ENCODE data around the gene RIN2. TPM values are rescaled to one million over a fixed set of nuclear protein-coding genes. Genes with fewer than 3 reads are reported as not detected.
"Not testable (repeated sequence)": the region's sequence is repeated elsewhere in the genome, so short reads cannot be mapped to it uniquely, and the experiment has no call there.

RIN2 gene
- total RNA-seq, 1 donor from 2014 or later = 27.1 TPM

DNA sequence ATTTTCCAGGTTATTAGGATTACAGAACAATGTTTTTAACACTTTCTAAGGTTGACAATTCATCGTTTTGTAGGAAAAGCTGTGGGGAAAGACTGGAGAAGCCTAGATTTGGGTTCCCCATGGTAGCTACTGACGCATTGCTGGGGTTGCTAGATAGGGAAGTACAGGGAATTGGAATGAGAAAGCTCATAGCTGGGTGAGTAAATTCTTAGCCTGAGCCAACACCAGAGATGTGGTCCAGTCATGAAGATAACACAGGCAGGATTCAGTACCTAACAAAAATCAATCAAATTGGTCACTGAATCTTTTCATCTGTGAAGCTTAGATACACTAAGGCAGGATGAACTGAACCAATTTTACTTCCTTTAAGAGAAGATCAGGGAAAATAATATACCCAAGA, 35.7 kb downstream of the RIN2 start:
- peaks cover 0 to 3% (median 0%) of the 10 kb centered on the region in 3 donors for H3K36me3 ChIP-seq (ENCODE audit: control insufficient read depth in 3 of 3, insufficient read depth in 3 of 3, low read length in 3 of 3)
- H3K4me3 ChIP-seq (ENCODE audit: low read length in 3 of 3) = no peak overlapping the region
- H3K27me3 ChIP-seq (ENCODE audit: control insufficient read depth in 3 of 3, insufficient read depth in 3 of 3, low read length in 3 of 3) = no peaks in the 10 kb centered on the region
- no peak overlapping the region for H3K27ac ChIP-seq (ENCODE audit: low read depth, low read length)
- H3K9me3 ChIP-seq (ENCODE audit: control insufficient read depth in 3 of 3, low read length in 3 of 3) = peaks cover 0 to 3% (median 0%) of the 10 kb centered on the region in 3 donors
- no peak overlapping the region for H3K9ac ChIP-seq (ENCODE audit: low read depth in 1 of 3, low read length in 3 of 3)
- H3K4me1 ChIP-seq (ENCODE audit: control insufficient read depth in 3 of 3, insufficient read depth in 3 of 3, low read length in 3 of 3) = peaks cover 0 to 5% (median 0%) of the 10 kb centered on the region in 3 donors

DNA sequence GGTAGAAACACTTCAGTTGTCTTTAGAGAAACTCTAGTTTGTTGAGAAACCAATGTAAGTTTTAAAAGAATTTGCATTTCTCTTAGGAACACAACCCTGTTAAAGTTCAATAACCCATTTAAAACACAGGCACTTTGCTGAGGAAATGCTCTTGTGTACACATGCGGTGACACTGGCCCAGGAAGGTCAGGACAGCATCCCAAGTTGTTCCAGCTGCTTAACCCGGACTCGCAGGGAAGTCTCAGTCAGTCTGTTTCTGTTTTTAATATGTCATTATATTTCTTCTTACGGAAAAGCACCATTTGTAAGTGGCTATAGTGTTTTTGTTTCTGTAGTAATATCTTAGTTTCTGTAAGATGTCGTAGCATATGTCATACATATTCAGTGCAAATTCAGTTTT, 36.9 kb downstream of the RIN2 start:
- H3K4me1 ChIP-seq (ENCODE audit: control insufficient read depth in 3 of 3, insufficient read depth in 3 of 3, low read length in 3 of 3) = peaks cover 0 to 5% (median 0%) of the 10 kb centered on the region in 3 donors
- H3K27me3 ChIP-seq (ENCODE audit: control insufficient read depth in 3 of 3, insufficient read depth in 3 of 3, low read length in 3 of 3) = no peaks in the 10 kb centered on the region
- no peak overlapping the region for H3K4me3 ChIP-seq (ENCODE audit: low read length in 3 of 3)
- H3K9me3 ChIP-seq (ENCODE audit: control insufficient read depth in 3 of 3, low read length in 3 of 3) = no peaks in the 10 kb centered on the region
- no peak overlapping the region for H3K27ac ChIP-seq (ENCODE audit: low read depth, low read length)
- peaks cover 5 to 6% (median 6%) of the 10 kb centered on the region in 3 donors for H3K36me3 ChIP-seq (ENCODE audit: control insufficient read depth in 3 of 3, insufficient read depth in 3 of 3, low read length in 3 of 3)
- H3K9ac ChIP-seq (ENCODE audit: low read depth in 1 of 3, low read length in 3 of 3) = no peak overlapping the region

DNA sequence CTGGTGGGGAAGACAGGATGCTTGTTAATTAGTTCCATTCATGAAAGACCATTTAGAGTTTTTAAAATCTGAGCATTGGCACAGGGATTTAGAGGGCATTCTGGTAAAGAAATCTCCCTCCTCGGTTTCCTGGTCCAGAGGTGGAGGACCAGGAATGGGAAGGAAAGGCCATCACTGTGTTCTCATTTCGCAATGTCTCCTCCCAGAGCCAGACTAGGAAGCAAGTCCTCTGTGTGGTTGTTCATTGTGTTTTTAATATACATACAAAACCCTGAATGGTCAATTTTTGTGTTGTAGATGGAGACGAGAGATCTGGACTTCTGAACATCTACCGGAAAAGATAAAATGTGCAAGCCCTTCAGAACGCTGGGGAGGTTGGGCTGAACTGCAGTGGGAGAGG, 41.3 kb downstream of the RIN2 start:
- Histone ChIP-seq H3K4me1 (ENCODE audit: control insufficient read depth in 3 of 3, insufficient read depth in 3 of 3, low read length in 3 of 3) (no peaks in the 10 kb centered on the region), H3K27ac (ENCODE audit: low read depth, low read length) (no peak overlapping the region)

DNA sequence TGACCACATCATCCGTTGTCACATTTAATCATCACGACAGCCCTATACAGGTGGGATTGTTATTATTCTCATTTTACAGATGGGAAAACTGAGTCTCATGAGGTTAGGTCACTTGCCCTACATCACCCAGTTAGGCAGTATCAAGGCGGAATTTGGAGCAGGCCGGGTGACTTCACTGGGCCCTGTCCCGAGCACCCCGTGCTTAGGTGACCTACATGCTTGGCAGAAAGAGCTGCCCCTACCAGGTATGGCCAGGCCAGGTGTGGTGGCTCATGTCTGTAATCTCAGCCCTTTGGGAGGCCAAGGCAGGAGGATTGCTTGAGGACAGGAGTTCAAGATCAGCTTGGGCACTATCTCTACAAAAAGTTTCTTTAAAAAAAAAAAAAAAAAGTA, 44.0 kb downstream of the RIN2 start:
- H3K36me3 ChIP-seq (ENCODE audit: control insufficient read depth in 3 of 3, insufficient read depth in 3 of 3, low read length in 3 of 3) = peaks cover 18 to 33% (median 33%) of the 10 kb centered on the region in 3 donors
- H3K27me3 ChIP-seq (ENCODE audit: control insufficient read depth in 3 of 3, insufficient read depth in 3 of 3, low read length in 3 of 3) = no peaks in the 10 kb centered on the region
- no peak overlapping the region for H3K9ac ChIP-seq (ENCODE audit: low read depth in 1 of 3, low read length in 3 of 3)
- no peak overlapping the region for H3K4me3 ChIP-seq (ENCODE audit: low read length in 3 of 3)
- peaks cover 7 to 8% (median 7%) of the 10 kb centered on the region in 3 donors for H3K4me1 ChIP-seq (ENCODE audit: control insufficient read depth in 3 of 3, insufficient read depth in 3 of 3, low read length in 3 of 3)
- H3K27ac ChIP-seq (ENCODE audit: low read depth, low read length) = no peak overlapping the region
- H3K9me3 ChIP-seq (ENCODE audit: control insufficient read depth in 3 of 3, low read length in 3 of 3) = no peaks in the 10 kb centered on the region

More for the DNA sequence above, 41.3 kb downstream of the RIN2 start:
- H3K36me3 ChIP-seq (ENCODE audit: control insufficient read depth in 3 of 3, insufficient read depth in 3 of 3, low read length in 3 of 3) = peaks cover 15 to 33% (median 28%) of the 10 kb centered on the region in 3 donors
- no peak overlapping the region for H3K9ac ChIP-seq (ENCODE audit: low read depth in 1 of 3, low read length in 3 of 3)
- H3K27me3 ChIP-seq (ENCODE audit: control insufficient read depth in 3 of 3, insufficient read depth in 3 of 3, low read length in 3 of 3) = no peaks in the 10 kb centered on the region
- H3K4me3 ChIP-seq (ENCODE audit: low read length in 3 of 3) = no peak overlapping the region
- no peaks in the 10 kb centered on the region for H3K9me3 ChIP-seq (ENCODE audit: control insufficient read depth in 3 of 3, low read length in 3 of 3)

DNA sequence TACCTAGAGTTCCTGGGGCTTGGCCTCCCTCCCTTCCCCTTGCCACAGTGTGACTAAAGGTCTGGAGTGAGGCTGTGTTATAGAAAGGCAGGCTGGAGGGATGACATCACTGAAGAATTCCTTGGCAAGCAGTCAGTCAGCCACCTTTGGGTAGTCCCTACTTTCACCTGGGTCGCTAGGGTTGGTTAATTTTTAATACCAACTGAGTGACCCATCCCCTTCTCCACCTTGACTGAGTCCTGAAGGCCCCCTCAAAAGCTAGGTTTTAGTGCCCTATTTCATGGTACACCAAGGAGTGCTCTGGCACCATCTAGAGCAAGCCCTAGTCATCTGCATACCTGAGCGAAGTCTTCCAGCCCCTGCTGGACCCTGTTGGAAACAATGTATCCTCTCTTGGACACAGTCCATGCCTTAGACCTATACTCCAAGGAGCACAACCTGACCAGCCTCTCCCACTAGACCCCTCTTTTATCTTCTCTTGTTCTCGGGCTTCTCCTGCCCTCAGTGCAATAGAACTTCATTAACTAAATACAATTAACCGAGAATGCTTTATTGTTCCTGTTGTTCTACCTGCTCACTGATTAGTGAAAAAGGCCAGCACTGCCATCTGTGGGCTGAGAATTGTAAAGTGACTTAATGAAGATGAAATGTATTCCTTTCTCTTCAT, 44.6 kb downstream of the RIN2 start:
- peaks cover 11 to 14% (median 12%) of the 10 kb centered on the region in 3 donors for H3K4me1 ChIP-seq (ENCODE audit: control insufficient read depth in 3 of 3, insufficient read depth in 3 of 3, low read length in 3 of 3)
- H3K27ac ChIP-seq (ENCODE audit: low read depth, low read length) = no peak overlapping the region
- H3K9ac ChIP-seq (ENCODE audit: low read depth in 1 of 3, low read length in 3 of 3) = no peak overlapping the region
- H3K27me3 ChIP-seq (ENCODE audit: control insufficient read depth in 3 of 3, insufficient read depth in 3 of 3, low read length in 3 of 3) = no peaks in the 10 kb centered on the region
- peaks cover 18 to 33% (median 33%) of the 10 kb centered on the region in 3 donors for H3K36me3 ChIP-seq (ENCODE audit: control insufficient read depth in 3 of 3, insufficient read depth in 3 of 3, low read length in 3 of 3)
- no peak overlapping the region for H3K4me3 ChIP-seq (ENCODE audit: low read length in 3 of 3)
- H3K9me3 ChIP-seq (ENCODE audit: control insufficient read depth in 3 of 3, low read length in 3 of 3) = no peaks in the 10 kb centered on the region

DNA sequence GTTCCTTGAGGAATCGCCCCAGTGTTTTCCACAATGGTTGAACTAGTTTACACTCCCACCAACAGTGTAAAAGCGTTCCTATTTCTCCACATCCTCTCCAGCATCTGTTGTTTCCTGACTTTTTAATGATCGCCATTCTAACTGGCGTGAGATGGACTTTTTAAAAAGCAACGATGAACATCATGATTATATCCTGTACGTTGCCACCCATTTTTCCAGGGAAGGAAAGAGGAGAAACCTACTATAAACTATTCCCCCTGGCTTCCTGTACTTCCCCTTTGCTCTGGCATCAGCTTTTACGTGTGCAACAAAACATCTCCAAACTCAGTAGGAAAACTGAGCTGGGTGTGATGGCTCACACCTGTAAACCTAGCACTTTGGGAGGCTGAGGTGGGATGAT, 48.2 kb downstream of the RIN2 start:
- H3K4me3 ChIP-seq (ENCODE audit: low read length in 3 of 3); H3K9ac ChIP-seq (ENCODE audit: low read depth in 1 of 3, low read length in 3 of 3); H3K27ac ChIP-seq (ENCODE audit: low read depth, low read length); H3K9me3 ChIP-seq (ENCODE audit: control insufficient read depth in 3 of 3, low read length in 3 of 3); H3K27me3 ChIP-seq (ENCODE audit: control insufficient read depth in 3 of 3, insufficient read depth in 3 of 3, low read length in 3 of 3): not testable (repeated sequence)
- H3K4me1 ChIP-seq (ENCODE audit: control insufficient read depth in 3 of 3, insufficient read depth in 3 of 3, low read length in 3 of 3) = peaks cover 20 to 23% (median 21%) of the 10 kb centered on the region in 3 donors
- peaks cover 10 to 27% (median 21%) of the 10 kb centered on the region in 3 donors for H3K36me3 ChIP-seq (ENCODE audit: control insufficient read depth in 3 of 3, insufficient read depth in 3 of 3, low read length in 3 of 3)

DNA sequence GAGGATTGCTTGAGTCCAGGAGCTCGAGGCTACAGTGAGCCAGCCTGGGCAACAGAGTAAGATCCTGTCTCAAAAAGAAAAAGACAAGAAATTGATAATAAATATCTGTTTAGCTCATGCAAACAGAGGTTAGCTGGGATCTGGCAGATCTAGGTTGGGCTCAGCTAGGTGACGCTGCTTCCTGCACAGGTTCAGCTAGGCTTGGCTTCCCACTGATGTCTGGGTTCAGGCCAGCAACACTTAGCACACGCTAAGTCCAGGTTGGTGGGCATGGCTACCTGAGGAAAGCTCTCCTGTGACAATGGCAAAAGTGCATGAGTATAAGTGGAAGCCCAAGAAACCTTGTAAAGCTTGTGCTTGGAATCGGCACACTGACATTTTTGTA, 48.7 kb downstream of the RIN2 start:
- Histone ChIP-seq H3K27me3 (ENCODE audit: control insufficient read depth in 3 of 3, insufficient read depth in 3 of 3, low read length in 3 of 3) (no peaks in the 10 kb centered on the region), H3K4me1 (ENCODE audit: control insufficient read depth in 3 of 3, insufficient read depth in 3 of 3, low read length in 3 of 3) (peaks cover 20 to 23% (median 21%) of the 10 kb centered on the region in 3 donors), H3K9me3 (ENCODE audit: control insufficient read depth in 3 of 3, low read length in 3 of 3) (no peaks in the 10 kb centered on the region), H3K4me3 (ENCODE audit: low read length in 3 of 3) (no peak overlapping the region), H3K36me3 (ENCODE audit: control insufficient read depth in 3 of 3, insufficient read depth in 3 of 3, low read length in 3 of 3) (peaks cover 11 to 25% (median 21%) of the 10 kb centered on the region in 3 donors), H3K27ac (ENCODE audit: low read depth, low read length) (no peak overlapping the region), H3K9ac (ENCODE audit: low read depth in 1 of 3, low read length in 3 of 3) (no peak overlapping the region)

DNA sequence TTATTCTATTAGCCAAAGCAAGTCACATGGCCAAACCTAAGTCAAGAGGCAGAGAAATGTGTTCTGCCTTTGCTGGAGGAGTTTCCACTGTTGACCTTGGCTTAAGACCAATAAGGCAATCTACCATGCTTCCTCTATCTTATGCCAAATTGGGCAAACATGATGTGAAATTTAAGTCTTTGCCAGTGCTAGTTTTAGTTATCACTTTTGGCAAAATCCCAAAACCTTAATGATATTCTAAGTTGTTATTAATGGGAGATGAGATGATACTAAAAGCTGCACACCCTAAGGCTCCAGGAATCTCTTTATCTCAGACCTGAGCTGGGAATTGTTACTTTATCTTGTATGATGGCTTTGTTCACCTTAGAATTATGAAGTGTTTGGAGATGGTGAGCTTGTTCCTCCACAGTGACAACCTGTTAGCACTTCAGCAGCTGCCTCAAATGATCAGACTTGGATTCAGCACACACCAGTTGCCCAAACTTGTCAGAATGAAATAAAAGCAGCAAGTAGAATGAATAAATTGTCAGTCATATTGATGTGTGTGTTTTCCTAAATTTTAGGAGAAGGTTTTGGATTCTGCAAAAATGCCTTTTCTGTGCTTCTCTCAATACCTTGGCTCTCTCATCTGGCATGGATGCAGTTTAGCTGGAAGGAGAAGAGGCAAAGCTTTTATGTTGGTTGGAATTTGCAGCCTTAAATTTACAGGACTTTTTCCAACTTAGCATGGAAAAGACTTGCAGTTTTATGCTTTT, 49.3 kb downstream of the RIN2 start:
- Histone ChIP-seq H3K4me1 (ENCODE audit: control insufficient read depth in 3 of 3, insufficient read depth in 3 of 3, low read length in 3 of 3) (peaks cover 20 to 23% (median 21%) of the 10 kb centered on the region in 3 donors), H3K27ac (ENCODE audit: low read depth, low read length) (no peak overlapping the region), H3K9ac (ENCODE audit: low read depth in 1 of 3, low read length in 3 of 3) (no peak overlapping the region)

More for the DNA sequence above, 49.3 kb downstream of the RIN2 start:
- Histone ChIP-seq H3K4me3 (ENCODE audit: low read length in 3 of 3) (no peak overlapping the region), H3K27me3 (ENCODE audit: control insufficient read depth in 3 of 3, insufficient read depth in 3 of 3, low read length in 3 of 3) (no peaks in the 10 kb centered on the region), H3K36me3 (ENCODE audit: control insufficient read depth in 3 of 3, insufficient read depth in 3 of 3, low read length in 3 of 3) (peaks cover 11 to 19% (median 18%) of the 10 kb centered on the region in 3 donors), H3K9me3 (ENCODE audit: control insufficient read depth in 3 of 3, low read length in 3 of 3) (no peaks in the 10 kb centered on the region)
